AG09319 (cell line): ENCODE measurements around the gene TACSTD2.

ENCODE experiments used
- DNase-seq: peaks from one replicate; pipeline ENCODE4 v3.0.0-alpha.2; 2010; ENCODE audit warnings: low read depth; ENCODE audit errors: extremely low read depth
- CTCF ChIP-seq: IDR thresholded peaks from 2 replicates; pipeline ENCODE4 v1.5.1; 2011; ENCODE audit warnings: low read depth, mild to moderate bottlenecking, inconsistent platforms, low read length, moderate library complexity

Gene TACSTD2

GRCh38 chr1:58581641-58582040 lies 4.6 kb upstream of the TACSTD2 start:
- DNase-seq: no peak
- TF ChIP-seq CTCF: no peak

- TF ChIP-seq CTCF: no peak
These were observed 3.1 kb upstream of the TACSTD2 start for GRCh38 chr1:58580186-58580585.

GRCh38 chr1:58577654-58578030 lies 590 bp upstream of the TACSTD2 start:
- TF ChIP-seq CTCF: no peak
- DNase-seq: no peak

More at GRCh38 chr1:58580186-58580585, 3.1 kb upstream of the TACSTD2 start:
- DNase-seq: no peak

GRCh38 chr1:58576325-58576726 lies 726 bp downstream of the TACSTD2 start:
- no peak for TF ChIP-seq CTCF
- DNase-seq: no peak

- no peak for TF ChIP-seq CTCF
- DNase-seq: no peak
These were observed 1.3 kb downstream of the TACSTD2 start for GRCh38 chr1:58575551-58576324.

- no peak for TF ChIP-seq CTCF
- DNase-seq: no peak
These were observed 2.2 kb downstream of the TACSTD2 start for GRCh38 chr1:58574816-58575215.

- TF ChIP-seq CTCF: no peak
- DNase-seq: no peak
These were observed 3.1 kb downstream of the TACSTD2 start for GRCh38 chr1:58573705-58574591.
